Endothelial cell of umbilical vein (primary cell): ENCODE measurements around the gene TULP1. TPM values are rescaled to one million over a fixed set of nuclear protein-coding genes. Genes with fewer than 3 reads are reported as not detected.

Experiments
- BruUV-seq: library from RNA; stranded (reverse); fragments of 400-500 nt; replicated peaks from 2 replicates; lab custom pipeline; 2021; lab: Mats Ljungman, UMichigan
- CTCF ChIA-PET: fragments of 300-600, 350-600 bp; sonication (Branson Sonifier 250); formaldehyde crosslinking; loops from one replicate; lab custom pipeline; 2021; ENCODE audit warnings: antibody characterized with exemption, inconsistent platforms; lab: Charles Lee
- POLR2A ChIA-PET: fragments of 300-600, 350-600 bp; sonication (Branson Sonifier 250); formaldehyde crosslinking; loops from one replicate; lab custom pipeline; 2021; ENCODE audit warnings: antibody characterized with exemption, inconsistent platforms; lab: Charles Lee
- DNase-seq: peaks from one replicate; pipeline ENCODE4 v3.0.0-alpha.2; 2011; ENCODE audit warnings: low read depth, low spot score
- FAIRE-seq: peaks from 2 replicates; lab custom pipeline; 2011; peaks lifted over from hg19 to GRCh38; lab: Jason Lieb, UNC
- H2AFZ ChIP-seq: 2 replicates; pipeline ENCODE4 v1.6.0; 2012; ENCODE audit warnings: low read depth, low read length, control low read depth, inconsistent platforms
- H3K27ac ChIP-seq: 2 replicates; pipeline ENCODE4 v1.5.1; 2011; ENCODE audit warnings: low read depth, mild to moderate bottlenecking, control low read depth, low read length, moderate library complexity; ENCODE audit not compliant: insufficient read depth
- H3K27me3 ChIP-seq, 2 experiments: 2 replicates each; pipeline versions ENCODE4 v1.6.0 to v1.6.1; 2011; ENCODE audit warnings: low read length in 2 of 2, mixed read lengths in 1 of 2; ENCODE audit not compliant: control insufficient read depth in 2 of 2, insufficient read depth in 2 of 2
- H3K36me3 ChIP-seq, 2 experiments: 2 replicates in 1 of 2; 3 replicates in 1 of 2; pipeline ENCODE4 v1.5.1; 2011; ENCODE audit warnings: low read length in 2 of 2, mild to moderate bottlenecking in 1 of 2, moderate library complexity in 1 of 2; ENCODE audit not compliant: control insufficient read depth in 2 of 2, insufficient read depth in 2 of 2; ENCODE audit errors: extremely low read depth in 1 of 2
- H3K4me1 ChIP-seq: 3 replicates; pipeline ENCODE4 v1.5.1; 2011; ENCODE audit warnings: mild to moderate bottlenecking, low read length; ENCODE audit not compliant: control insufficient read depth, insufficient read depth; ENCODE audit errors: extremely low read depth
- H3K4me2 ChIP-seq: 2 replicates; pipeline ENCODE4 v1.6.1; 2011; ENCODE audit warnings: low read length, control low read depth, mixed read lengths; ENCODE audit not compliant: insufficient read depth
- H3K4me3 ChIP-seq, 3 experiments: fragments of 200-600 bp in 1 of 3; sonication (generic), shearing (Covaris generic) in 1 of 3; replicated peaks in 1 of 3; 2 replicates each; pipeline ENCODE4 v1.5.1; 2011 to 2016; ENCODE audit warnings: control low read depth in 3 of 3, low read length in 3 of 3, mild to moderate bottlenecking in 2 of 3, inconsistent platforms in 1 of 3, low read depth in 1 of 3, moderate library complexity in 1 of 3; ENCODE audit not compliant: insufficient read depth in 1 of 3
- H3K79me2 ChIP-seq: 2 replicates; pipeline ENCODE4 v1.6.0; 2012; ENCODE audit warnings: low read length, inconsistent platforms; ENCODE audit not compliant: control insufficient read depth, insufficient read depth
- H3K9ac ChIP-seq: replicated peaks from 2 replicates; pipeline ENCODE3; 2011; ENCODE audit warnings: low read length, control low read depth; ENCODE audit not compliant: insufficient read depth; ENCODE audit errors: extremely low read depth
- H3K9me1 ChIP-seq: replicated peaks from 3 replicates; pipeline ENCODE4 v1.6.0; 2011; ENCODE audit warnings: mild to moderate bottlenecking, low read length; ENCODE audit not compliant: control insufficient read depth, insufficient read depth; ENCODE audit errors: extremely low read depth
- H3K9me3 ChIP-seq: replicated peaks from 2 replicates; pipeline ENCODE4 v1.5.1; 2012; ENCODE audit warnings: low read length, inconsistent platforms; ENCODE audit not compliant: control insufficient read depth, insufficient read depth
- H4K20me1 ChIP-seq: replicated peaks from 2 replicates; pipeline ENCODE3; 2011; ENCODE audit warnings: mild to moderate bottlenecking, low read length; ENCODE audit not compliant: control insufficient read depth, insufficient read depth; ENCODE audit errors: extremely low read depth
- CTCF ChIP-seq, 2 donors: IDR thresholded peaks; 1 replicate in 1 of 2; 2 replicates in 1 of 2; pipeline ENCODE4 v1.5.1; 2011; ENCODE audit warnings: low read length in 2 of 2, mild to moderate bottlenecking in 2 of 2, moderate library complexity in 2 of 2, control low read depth in 1 of 2, inconsistent platforms in 1 of 2, low read depth in 1 of 2; ENCODE audit not compliant: insufficient read depth in 1 of 2; ENCODE audit errors: extremely low read depth in 1 of 2
- EZH2 ChIP-seq: IDR thresholded peaks from 2 replicates; pipeline ENCODE4 v1.6.1; 2012; ENCODE audit warnings: borderline replicate concordance, low read depth, mild to moderate bottlenecking, moderate library complexity, low read length, inconsistent platforms; ENCODE audit not compliant: severe bottlenecking
- FOS ChIP-seq: IDR thresholded peaks from 2 replicates; pipeline ENCODE4 v1.6.1; 2011; ENCODE audit warnings: mild to moderate bottlenecking, low read length, moderate library complexity, borderline replicate concordance; ENCODE audit not compliant: insufficient read depth
- GATA2 ChIP-seq: IDR thresholded peaks from 2 replicates; pipeline ENCODE4 v1.7.0; 2011; ENCODE audit warnings: low read depth, mild to moderate bottlenecking, moderate library complexity, mixed read lengths, low read length; ENCODE audit not compliant: insufficient read length, insufficient read depth
- JUN ChIP-seq: IDR thresholded peaks from 2 replicates; pipeline ENCODE4 v1.6.1; 2011; ENCODE audit warnings: borderline replicate concordance, low read depth; ENCODE audit not compliant: insufficient read length, insufficient read depth
- MAX ChIP-seq: IDR thresholded peaks from 2 replicates; pipeline ENCODE4 v1.6.1; 2011; ENCODE audit not compliant: insufficient read depth, insufficient read length
- MYC ChIP-seq: IDR thresholded peaks from one replicate; pipeline ENCODE4 v1.6.1; 2011; ENCODE audit warnings: mild to moderate bottlenecking, low read depth, low read length
- POLR2A ChIP-seq: IDR thresholded peaks from 2 replicates; pipeline ENCODE4 v1.6.1; 2012; ENCODE audit warnings: low read depth, mild to moderate bottlenecking, control low read depth, low read length
- POLR2AphosphoS5 ChIP-seq: IDR thresholded peaks from 2 replicates; pipeline ENCODE4 v1.6.1; 2012; ENCODE audit warnings: low read depth, mild to moderate bottlenecking, control low read depth, low read length, moderate library complexity; ENCODE audit not compliant: insufficient read depth
- dilution Hi-C: fragments of 300-500 bp; cut with MboI; formaldehyde crosslinking; loops from one replicate; pipeline ENCODE4 v1.15.0; 2019; ENCODE audit warnings: low sequenced_read_pairs; ENCODE audit not compliant: extremely low pct_ligation_motif_present
- intact Hi-C: fragments of 100-400 bp; cut with micrococcal nuclease; formaldehyde crosslinking; loops from one replicate; pipeline ENCODE4 v1.10.0; 2022
- polyA plus RNA-seq, 4 experiments: library from polyadenylated mRNA; depleted of rRNA in 3 of 4; stranded (reverse) in 3 of 4; unstranded in 1 of 4; fragments of >200 nt; gene quantifications; 2 replicates each; pipeline versions ENCODE4 v1.2.1 to v1.2.3, GENCODE V29; 2011 to 2012; ENCODE audit warnings: missing spikeins in 1 of 4
- total RNA-seq: library from RNA; stranded (reverse); gene quantifications from 2 replicates; pipeline ENCODE4 v1.2.3, GENCODE V29; 2021

The TULP1 gene
- total and polyA plus RNA-seq, 2 donors (not counting 3 experiments of a cell fraction or from before 2014, with no cell fraction given) = not detected

- ChIA-PET CTCF (interaction anchor here (1.2 to 2.3 kb wide), 3 partner anchors 11 to 137 kb away, joined by 4 to 8 read pairs (median 4); partner anchors contain the start of genes PPARD and TEAD3), POLR2A (interaction anchor here (0.6 kb wide), 1 partner anchor 505 kb away, joined by 3 read pairs; no protein-coding TSS in a partner anchor)
- no peak overlapping the region for H3K4me3 ChIP-seq
- no peak overlapping the region for H3K9ac ChIP-seq
- FAIRE-seq (no peak), DNase-seq (no peak)
- no peak overlapping the region for H3K27ac ChIP-seq
- H2AFZ ChIP-seq = no peak overlapping the region
- no peak overlapping the region for H3K4me2 ChIP-seq
- no peak for TF ChIP-seq POLR2A
- TF ChIP-seq MAX = no peak
- no peak for TF ChIP-seq EZH2
- TF ChIP-seq JUN = no peak
- no peak for TF ChIP-seq MYC
- TF ChIP-seq CTCF (IDR thresholded peaks at IDR 0.05; ENCODE audit: extremely low read depth in 1 of 2, insufficient read depth in 1 of 2, low read depth in 1 of 2, low read length in 2 of 2) = no peak
- no peak for TF ChIP-seq POLR2AphosphoS5
- no peak for TF ChIP-seq GATA2
- TF ChIP-seq FOS = no peak
- dilution Hi-C loops = no loop called here
- H3K36me3 ChIP-seq = no peaks in the 10 kb centered on the region
- intact Hi-C loops = no loop called here
- H4K20me1 ChIP-seq = no peaks in the 10 kb centered on the region
- no peaks in the 10 kb centered on the region for H3K9me3 ChIP-seq
- BruUV-seq = no TSS peak
- H3K27me3 ChIP-seq = no peaks in the 10 kb centered on the region
- no peaks in the 10 kb centered on the region for H3K9me1 ChIP-seq
- H3K79me2 ChIP-seq = no peaks in the 10 kb centered on the region
- no peaks in the 10 kb centered on the region for H3K4me1 ChIP-seq
Measured at GRCh38 chr6:35480176-35480575, 32.5 kb downstream of the TULP1 start.
